ENCODE measurements around the gene MTA1. TPM values are rescaled to one million over a fixed set of nuclear protein-coding genes. Genes with fewer than 3 reads are reported as not detected.

Gene MTA1
- polyA plus RNA-seq, 2 of the 4 experiments (the other 2 are of a cell fraction), result 46.8 to 86.7 TPM

DNA sequence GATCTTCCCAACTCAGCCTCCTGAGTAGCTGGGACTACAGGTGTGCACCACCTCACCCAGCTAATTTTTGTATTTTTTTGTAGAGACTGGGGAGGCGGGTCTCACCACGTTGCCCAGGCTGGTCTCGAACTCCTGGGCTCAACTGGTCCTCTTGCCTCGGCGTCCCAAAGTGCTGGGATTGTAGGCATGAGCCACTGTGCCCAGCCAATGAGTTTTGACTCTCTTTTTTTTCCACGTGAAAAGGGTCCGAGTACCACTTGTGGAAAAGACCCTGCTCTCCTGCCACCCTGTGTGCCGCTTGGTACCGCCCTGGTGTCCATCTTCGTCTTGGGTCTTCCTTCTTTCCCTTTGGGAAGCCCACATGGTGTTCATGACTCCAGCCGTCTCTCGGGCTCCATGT lies 89.0 kb downstream of the MTA1 start:
- TF ChIP-seq CHD4 (IDR thresholded peaks at IDR 0.05; ENCODE audit: borderline replicate concordance) (no peak), RFX5 (IDR thresholded peaks at IDR 0.05) (no peak), JUNB (IDR thresholded peaks at IDR 0.05) (no peak), GATA3 (IDR thresholded peaks at IDR 0.05; ENCODE audit: borderline replicate concordance) (no peak), KDM5A (IDR thresholded peaks at IDR 0.05) (no peak), CBX8 (IDR thresholded peaks at IDR 0.05) (no peak), FOXS1 (CRISPR knock-in tag; IDR thresholded peaks at IDR 0.05) (no peak)
- TF ChIP-seq, protein P1, sequence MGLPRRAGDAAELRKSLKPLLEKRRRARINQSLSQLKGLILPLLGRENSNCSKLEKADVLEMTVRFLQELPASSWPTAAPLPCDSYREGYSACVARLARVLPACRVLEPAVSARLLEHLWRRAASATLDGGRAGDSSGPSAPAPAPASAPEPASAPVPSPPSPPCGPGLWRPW (IDR thresholded peaks at IDR 0.05), result no peak
- ATAC-seq, result no peak
- WGBS (ENCODE audit: missing lambda C conversion rate), result 73% methylated on average over 12 of the region's 12 CpGs

DNA sequence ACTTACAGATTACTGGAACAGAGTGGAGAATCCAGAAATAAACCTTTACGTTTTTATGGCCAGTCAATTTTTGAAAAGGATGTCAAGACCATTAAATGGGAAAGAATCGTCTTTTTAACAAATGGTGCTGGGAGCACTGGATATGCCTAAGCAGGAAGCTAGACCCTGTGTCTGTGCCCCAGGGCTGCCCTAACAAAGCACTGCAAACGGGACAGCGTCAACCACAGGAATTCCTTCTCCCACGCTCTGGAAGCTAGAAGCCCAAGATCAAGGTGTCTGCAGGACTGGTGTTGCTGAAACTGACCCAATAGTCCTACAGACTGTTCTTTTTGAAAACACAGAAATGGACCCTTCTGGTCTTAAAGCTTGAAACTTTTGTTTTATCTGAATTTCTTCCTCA lies 97.5 kb downstream of the MTA1 start:
- POLR2A ChIA-PET, result no interaction called here
- CTCF ChIA-PET, result interaction anchor here (0.9 to 3.6 kb wide), 4 partner anchors 11 to 21 kb away, joined by 3 to 14 read pairs (median 4); no protein-coding TSS in a partner anchor
- 58% methylated on average over 5 of the region's 5 CpGs for WGBS (ENCODE audit: missing lambda C conversion rate)
- Histone ChIP-seq H3K27ac (no peak overlapping the region), H3K4me1 (peaks cover under 1% of the 10 kb centered on the region; the same call in 2 of the 3 replicates), H3K9me3 (no peaks in the 10 kb centered on the region), H3K4me3 (no peak overlapping the region), H3K4me2 (no peak overlapping the region)
- TF ChIP-seq KDM5A (IDR thresholded peaks at IDR 0.05) (no peak), MAFK (IDR thresholded peaks at IDR 0.05; ENCODE audit: partially characterized antibody) (no peak), CHD4 (IDR thresholded peaks at IDR 0.05; ENCODE audit: borderline replicate concordance) (no peak), FOSB (CRISPR knock-in tag; IDR thresholded peaks at IDR 0.05) (no peak)
- TF ChIP-seq, protein P2, sequence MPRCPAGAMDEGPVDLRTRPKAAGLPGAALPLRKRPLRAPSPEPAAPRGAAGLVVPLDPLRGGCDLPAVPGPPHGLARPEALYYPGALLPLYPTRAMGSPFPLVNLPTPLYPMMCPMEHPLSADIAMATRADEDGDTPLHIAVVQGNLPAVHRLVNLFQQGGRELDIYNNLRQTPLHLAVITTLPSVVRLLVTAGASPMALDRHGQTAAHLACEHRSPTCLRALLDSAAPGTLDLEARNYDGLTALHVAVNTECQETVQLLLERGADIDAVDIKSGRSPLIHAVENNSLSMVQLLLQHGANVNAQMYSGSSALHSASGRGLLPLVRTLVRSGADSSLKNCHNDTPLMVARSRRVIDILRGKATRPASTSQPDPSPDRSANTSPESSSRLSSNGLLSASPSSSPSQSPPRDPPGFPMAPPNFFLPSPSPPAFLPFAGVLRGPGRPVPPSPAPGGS (IDR thresholded peaks at IDR 0.05), result no peak
- TF ChIP-seq, protein P3, sequence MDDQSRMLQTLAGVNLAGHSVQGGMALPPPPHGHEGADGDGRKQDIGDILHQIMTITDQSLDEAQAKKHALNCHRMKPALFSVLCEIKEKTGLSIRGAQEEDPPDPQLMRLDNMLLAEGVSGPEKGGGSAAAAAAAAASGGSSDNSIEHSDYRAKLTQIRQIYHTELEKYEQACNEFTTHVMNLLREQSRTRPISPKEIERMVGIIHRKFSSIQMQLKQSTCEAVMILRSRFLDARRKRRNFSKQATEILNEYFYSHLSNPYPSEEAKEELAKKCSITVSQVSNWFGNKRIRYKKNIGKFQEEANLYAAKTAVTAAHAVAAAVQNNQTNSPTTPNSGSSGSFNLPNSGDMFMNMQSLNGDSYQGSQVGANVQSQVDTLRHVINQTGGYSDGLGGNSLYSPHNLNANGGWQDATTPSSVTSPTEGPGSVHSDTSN (IDR thresholded peaks at IDR 0.05), result no peak
- TF ChIP-seq, protein P4, sequence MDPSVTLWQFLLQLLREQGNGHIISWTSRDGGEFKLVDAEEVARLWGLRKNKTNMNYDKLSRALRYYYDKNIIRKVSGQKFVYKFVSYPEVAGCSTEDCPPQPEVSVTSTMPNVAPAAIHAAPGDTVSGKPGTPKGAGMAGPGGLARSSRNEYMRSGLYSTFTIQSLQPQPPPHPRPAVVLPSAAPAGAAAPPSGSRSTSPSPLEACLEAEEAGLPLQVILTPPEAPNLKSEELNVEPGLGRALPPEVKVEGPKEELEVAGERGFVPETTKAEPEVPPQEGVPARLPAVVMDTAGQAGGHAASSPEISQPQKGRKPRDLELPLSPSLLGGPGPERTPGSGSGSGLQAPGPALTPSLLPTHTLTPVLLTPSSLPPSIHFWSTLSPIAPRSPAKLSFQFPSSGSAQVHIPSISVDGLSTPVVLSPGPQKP (IDR thresholded peaks at IDR 0.05; ENCODE audit: low read depth, low read length), result no peak
- 0 out of 6 replicates have a peak, but pooled peaks of 1 of the 2 experiments have one; percentile 35 for ATAC-seq
- FAIRE-seq, result no peak
- DNase-seq (ENCODE audit: low read depth in 1 of 2, low spot score in 1 of 2), result no peak

More for the DNA sequence above, 89.0 kb downstream of the MTA1 start:
- peaks cover 11% of the 10 kb centered on the region for H3K4me1 ChIP-seq
- CTCF ChIA-PET, result no interaction called here
- no peak for DNase-seq (ENCODE audit: low read depth in 1 of 2, low spot score in 1 of 2)
- POLR2A ChIA-PET, result no interaction called here
- no peak overlapping the region for H3K27ac ChIP-seq
- no peaks in the 10 kb centered on the region for H3K9me3 ChIP-seq
- no peak overlapping the region for H3K4me2 ChIP-seq
- H3K4me3 ChIP-seq, result no peak overlapping the region
- FAIRE-seq, result no peak

DNA sequence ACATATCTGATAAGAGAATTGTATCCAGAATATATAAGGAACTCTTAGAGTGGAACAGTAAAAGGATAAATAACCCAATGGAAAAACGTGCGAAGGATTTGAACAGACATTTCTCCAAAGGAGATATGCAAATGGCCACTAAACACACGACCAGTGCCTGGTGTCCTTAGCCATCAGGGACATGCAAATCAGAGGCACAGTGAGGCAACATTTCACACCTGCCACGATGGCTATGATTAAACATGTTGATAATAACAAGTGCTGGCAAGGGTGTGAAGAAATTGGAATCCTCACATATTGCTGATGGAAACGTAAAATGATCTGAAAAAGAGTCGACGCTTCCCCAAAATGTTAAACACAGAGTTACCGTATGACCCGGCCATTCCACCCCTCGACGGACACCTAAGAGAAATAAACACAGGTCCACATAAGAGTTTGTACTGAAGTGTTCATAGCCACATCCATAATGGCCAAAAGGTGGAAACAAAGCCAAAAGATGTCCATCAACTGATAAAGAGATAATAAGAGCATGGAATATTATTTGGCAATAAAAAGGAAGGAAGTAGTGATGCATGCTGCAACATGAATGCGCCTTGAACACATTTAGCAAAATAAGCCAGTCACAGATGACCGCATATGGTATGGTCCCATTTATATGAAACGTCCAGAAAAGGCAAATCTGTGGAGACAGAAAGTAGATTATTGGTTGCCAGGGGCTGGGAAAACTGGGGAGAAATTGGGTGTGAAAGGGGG lies 100.5 kb downstream of the MTA1 start:
- DNase-seq (ENCODE audit: low read depth in 1 of 2, low spot score in 1 of 2), result no peak
- Histone ChIP-seq H3K4me3 (no peak overlapping the region), H3K4me1 (no peaks in the 10 kb centered on the region), H3K27ac (no peak overlapping the region), H3K4me2 (no peak overlapping the region), H3K9me3 (no peaks in the 10 kb centered on the region)
- ChIA-PET CTCF (interaction anchor here (0.6 to 2.2 kb wide), 5 partner anchors 8 to 319 kb away, joined by 3 to 9 read pairs (median 3); no protein-coding TSS in a partner anchor), POLR2A (no interaction called here)
- no peak for ATAC-seq
- TF ChIP-seq MYC (IDR thresholded peaks at IDR 0.05; ENCODE audit: borderline replicate concordance, low read length), result no peak
- no peak for TF ChIP-seq JUN (IDR thresholded peaks at IDR 0.05)
- no peak for TF ChIP-seq MAZ (IDR thresholded peaks at IDR 0.05; ENCODE audit: borderline replicate concordance, low read depth, low read length)
- TF ChIP-seq SMC3 (IDR thresholded peaks at IDR 0.05), result no peak
- no peak for TF ChIP-seq HEYL (CRISPR knock-in tag; IDR thresholded peaks at IDR 0.05)
- no peak for TF ChIP-seq TFCP2L1 (CRISPR knock-in tag; IDR thresholded peaks at IDR 0.05)
- FAIRE-seq, result no peak
- 49% methylated on average over 14 of the region's 14 CpGs for WGBS (ENCODE audit: missing lambda C conversion rate)

Other genes starting within 250 kb of the MTA1 start
- gene NUDT14, start 238.5 kb upstream of the MTA1 start, polyA plus RNA-seq (2011; rRNA removed), result 11.3 and 12.6 TPM in 2 replicates
- 27.8 to 31.3 TPM (median 30.7 TPM) in 3 replicates for gene NUDT14, start 238.5 kb upstream of the MTA1 start, polyA plus RNA-seq (2017; fragmentation: RNase III; extraction: RNeasy Plus Mini Kit Qiagen cat#74134 plus additional on column Dnase treatment)
- 16.1 and 19.3 TPM in 2 replicates for gene BTBD6, start 171.3 kb upstream of the MTA1 start, polyA plus RNA-seq (2011; rRNA removed)
- 31.3 to 33.9 TPM (median 33.6 TPM) in 3 replicates for gene BTBD6, start 171.3 kb upstream of the MTA1 start, polyA plus RNA-seq (2017; fragmentation: RNase III; extraction: RNeasy Plus Mini Kit Qiagen cat#74134 plus additional on column Dnase treatment)
- 7.0 and 8.5 TPM in 2 replicates for gene BRF1, start 118.8 kb upstream of the MTA1 start, polyA plus RNA-seq (2011; rRNA removed)
- 23.9 to 29.6 TPM (median 25.7 TPM) in 3 replicates for gene BRF1, start 118.8 kb upstream of the MTA1 start, polyA plus RNA-seq (2017; fragmentation: RNase III; extraction: RNeasy Plus Mini Kit Qiagen cat#74134 plus additional on column Dnase treatment)
- gene PACS2, start 105.1 kb upstream of the MTA1 start, polyA plus RNA-seq (2011; rRNA removed), result 11.9 and 13.1 TPM in 2 replicates
- gene PACS2, start 105.1 kb upstream of the MTA1 start, polyA plus RNA-seq (2017; fragmentation: RNase III; extraction: RNeasy Plus Mini Kit Qiagen cat#74134 plus additional on column Dnase treatment), result 21.7 to 25.8 TPM (median 24.5 TPM) in 3 replicates
- 0.06 and 0.19 TPM in 2 replicates for gene TEX22, start 21.3 kb upstream of the MTA1 start, polyA plus RNA-seq (2011; rRNA removed)
- 0.23 to 0.51 TPM (median 0.26 TPM) in 3 replicates for gene TEX22, start 21.3 kb upstream of the MTA1 start, polyA plus RNA-seq (2017; fragmentation: RNase III; extraction: RNeasy Plus Mini Kit Qiagen cat#74134 plus additional on column Dnase treatment)
- 36.2 and 41.0 TPM in 2 replicates for gene CRIP2, start 55.0 kb downstream of the MTA1 start, polyA plus RNA-seq (2011; rRNA removed)
- 55.6 to 68.4 TPM (median 67.3 TPM) in 3 replicates for gene CRIP2, start 55.0 kb downstream of the MTA1 start, polyA plus RNA-seq (2017; fragmentation: RNase III; extraction: RNeasy Plus Mini Kit Qiagen cat#74134 plus additional on column Dnase treatment)
- gene CRIP1, start 67.1 kb downstream of the MTA1 start, polyA plus RNA-seq (2011; rRNA removed), result 196 and 280 TPM in 2 replicates
- 837 to 1,023 TPM (median 999 TPM) in 3 replicates for gene CRIP1, start 67.1 kb downstream of the MTA1 start, polyA plus RNA-seq (2017; fragmentation: RNase III; extraction: RNeasy Plus Mini Kit Qiagen cat#74134 plus additional on column Dnase treatment)
- 12.7 and 13.4 TPM in 2 replicates for gene TEDC1, start 71.4 kb downstream of the MTA1 start, polyA plus RNA-seq (2011; rRNA removed)
- 35.1 to 39.6 TPM (median 37.5 TPM) in 3 replicates for gene TEDC1, start 71.4 kb downstream of the MTA1 start, polyA plus RNA-seq (2017; fragmentation: RNase III; extraction: RNeasy Plus Mini Kit Qiagen cat#74134 plus additional on column Dnase treatment)
- gene TMEM121, start 106.8 kb downstream of the MTA1 start, polyA plus RNA-seq (2011; rRNA removed), result 2.3 and 2.4 TPM in 2 replicates
- 4.3 to 5.7 TPM (median 5.6 TPM) in 3 replicates for gene TMEM121, start 106.8 kb downstream of the MTA1 start, polyA plus RNA-seq (2017; fragmentation: RNase III; extraction: RNeasy Plus Mini Kit Qiagen cat#74134 plus additional on column Dnase treatment)